Activated T-cell treated with anti-CD3 and anti-CD28 coated beads for 24 hours (primary cell): ENCODE data around the gene NCS1.

Experiments used
- DNase-seq: peaks from one replicate; pipeline ENCODE4 v3.0.0-alpha.2; 2020; ENCODE audit warnings: low read depth

Gene NCS1

GRCh38 chr9:130176760-130177159, 4.6 kb downstream of the NCS1 start:
- no peak for DNase-seq

- DNase-seq = no peak
These were observed 5.9 kb downstream of the NCS1 start for GRCh38 chr9:130177898-130178805.

- no peak for DNase-seq
These were observed 7.2 kb downstream of the NCS1 start for GRCh38 chr9:130179331-130179907.

- no peak for DNase-seq
These were observed 8.3 kb downstream of the NCS1 start for GRCh38 chr9:130180516-130180915.

- no peak for DNase-seq
These were observed 9.6 kb downstream of the NCS1 start for GRCh38 chr9:130181678-130182380.

GRCh38 chr9:130182381-130182909, 10.2 kb downstream of the NCS1 start:
- no peak for DNase-seq

- no peak for DNase-seq
These were observed 11.0 kb downstream of the NCS1 start for GRCh38 chr9:130183133-130183762.

GRCh38 chr9:130185017-130185416, 12.8 kb downstream of the NCS1 start:
- no peak for DNase-seq

GRCh38 chr9:130185490-130186031, 13.4 kb downstream of the NCS1 start:
- DNase-seq = no peak

GRCh38 chr9:130186051-130186450, 13.8 kb downstream of the NCS1 start:
- no peak for DNase-seq

GRCh38 chr9:130186839-130187522, 14.8 kb downstream of the NCS1 start:
- no peak for DNase-seq

- DNase-seq = no peak
These were observed 15.3 kb downstream of the NCS1 start for GRCh38 chr9:130187523-130187846.

GRCh38 chr9:130188860-130189481, 16.8 kb downstream of the NCS1 start:
- DNase-seq = no peak

- no peak for DNase-seq
These were observed 17.6 kb downstream of the NCS1 start for GRCh38 chr9:130189840-130190239.

GRCh38 chr9:130191068-130191748, 19.0 kb downstream of the NCS1 start:
- no peak for DNase-seq

GRCh38 chr9:130191749-130192120, 19.5 kb downstream of the NCS1 start:
- no peak for DNase-seq

- no peak for DNase-seq
These were observed 20.3 kb downstream of the NCS1 start for GRCh38 chr9:130192382-130192999.

GRCh38 chr9:130193103-130193502, 20.9 kb downstream of the NCS1 start:
- DNase-seq = no peak

GRCh38 chr9:130193531-130194377, 21.6 kb downstream of the NCS1 start:
- no peak for DNase-seq
